Upper lobe of right lung (tissue), 1 donor: ENCODE measurements around the gene NSG1. TPM values are rescaled to one million over a fixed set of nuclear protein-coding genes. Genes with fewer than 3 reads are reported as not detected.

Source experiments
- ATAC-seq: fragments of 200-7000 bp; cut with Tn5 transposase; one replicate; pipeline ENCODE4 v1.9.1; 2020; ENCODE audit warnings: mild to moderate bottlenecking, moderate library complexity
- DNase-seq: peaks from one replicate; pipeline ENCODE4 v3.0.0-alpha.2; 2020
- H3K27ac ChIP-seq: fragments of 200-600 bp; one replicate; pipeline ENCODE4 v1.8.0; 2022
- H3K27me3 ChIP-seq: fragments of 200-600 bp; one replicate; pipeline ENCODE4 v1.8.0; 2022; ENCODE audit warnings: mild to moderate bottlenecking
- H3K36me3 ChIP-seq: fragments of 200-600 bp; one replicate; pipeline ENCODE4 v1.8.0; 2022
- H3K4me1 ChIP-seq: fragments of 200-600 bp; one replicate; pipeline ENCODE4 v1.8.0; 2022
- H3K4me3 ChIP-seq: fragments of 200-600 bp; one replicate; pipeline ENCODE4 v1.8.0; 2022; ENCODE audit warnings: mild to moderate bottlenecking
- H3K9me3 ChIP-seq: fragments of 200-600 bp; one replicate; pipeline ENCODE4 v1.8.0; 2022
- intact Hi-C: fragments of 100-400 bp; cut with DNase I; formaldehyde crosslinking; loops from one replicate; pipeline ENCODE4 v1.11.0; 2022
- total RNA-seq: library from RNA; stranded (reverse); fragmentation: NEBNext Ultra II Directional; extraction: Animal tissue kit (Norgen Biotek cat#: 25700); gene quantifications from one replicate; pipeline ENCODE4 v1.2.1, GENCODE V29; 2021
- TF ChIP-seq, protein P1 (sequence below): fragments of 200-600 bp; IDR thresholded peaks from one replicate; pipeline ENCODE4 v1.8.0; 2022; ENCODE audit warnings: antibody characterized with exemption
- donor health status: DM: no; HTN: yes; CAD: no; lungs with severe emphysema.

Gene NSG1
- total RNA-seq, 1 donor from 2014 or later: 1.5 TPM

DNA sequence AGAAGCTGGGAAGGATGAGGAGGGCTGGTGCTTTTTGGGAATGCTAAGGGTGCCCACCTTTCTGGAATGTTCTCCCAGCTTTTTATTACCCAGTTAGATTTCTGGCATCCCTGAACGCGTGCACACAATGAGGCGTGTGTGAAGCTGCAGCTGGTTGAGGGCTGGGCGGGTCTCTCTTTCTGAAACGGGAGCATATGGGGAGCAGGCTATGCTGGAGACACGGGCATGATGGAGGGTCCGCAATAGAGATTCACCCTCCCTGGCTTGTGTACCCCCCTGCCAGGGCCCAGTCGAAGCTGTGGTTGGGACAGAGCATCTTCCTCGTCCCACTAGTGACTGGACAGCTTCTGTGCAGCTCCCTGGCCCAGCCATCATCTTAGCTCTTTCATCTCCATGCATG is 8.5 kb downstream of the NSG1 start:
- no peaks in the 10 kb centered on the region for H3K36me3 ChIP-seq
- H3K9me3 ChIP-seq: no peaks in the 10 kb centered on the region
- intact Hi-C loops: no loop called here
- H3K4me3 ChIP-seq: no peak overlapping the region
- TF ChIP-seq, protein P1, sequence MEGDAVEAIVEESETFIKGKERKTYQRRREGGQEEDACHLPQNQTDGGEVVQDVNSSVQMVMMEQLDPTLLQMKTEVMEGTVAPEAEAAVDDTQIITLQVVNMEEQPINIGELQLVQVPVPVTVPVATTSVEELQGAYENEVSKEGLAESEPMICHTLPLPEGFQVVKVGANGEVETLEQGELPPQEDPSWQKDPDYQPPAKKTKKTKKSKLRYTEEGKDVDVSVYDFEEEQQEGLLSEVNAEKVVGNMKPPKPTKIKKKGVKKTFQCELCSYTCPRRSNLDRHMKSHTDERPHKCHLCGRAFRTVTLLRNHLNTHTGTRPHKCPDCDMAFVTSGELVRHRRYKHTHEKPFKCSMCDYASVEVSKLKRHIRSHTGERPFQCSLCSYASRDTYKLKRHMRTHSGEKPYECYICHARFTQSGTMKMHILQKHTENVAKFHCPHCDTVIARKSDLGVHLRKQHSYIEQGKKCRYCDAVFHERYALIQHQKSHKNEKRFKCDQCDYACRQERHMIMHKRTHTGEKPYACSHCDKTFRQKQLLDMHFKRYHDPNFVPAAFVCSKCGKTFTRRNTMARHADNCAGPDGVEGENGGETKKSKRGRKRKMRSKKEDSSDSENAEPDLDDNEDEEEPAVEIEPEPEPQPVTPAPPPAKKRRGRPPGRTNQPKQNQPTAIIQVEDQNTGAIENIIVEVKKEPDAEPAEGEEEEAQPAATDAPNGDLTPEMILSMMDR: no peak
- DNase-seq (no peak), ATAC-seq (no peak)
- H3K27ac ChIP-seq: no peak overlapping the region
- no peaks in the 10 kb centered on the region for H3K4me1 ChIP-seq
- peaks cover 35% of the 10 kb centered on the region for H3K27me3 ChIP-seq

DNA sequence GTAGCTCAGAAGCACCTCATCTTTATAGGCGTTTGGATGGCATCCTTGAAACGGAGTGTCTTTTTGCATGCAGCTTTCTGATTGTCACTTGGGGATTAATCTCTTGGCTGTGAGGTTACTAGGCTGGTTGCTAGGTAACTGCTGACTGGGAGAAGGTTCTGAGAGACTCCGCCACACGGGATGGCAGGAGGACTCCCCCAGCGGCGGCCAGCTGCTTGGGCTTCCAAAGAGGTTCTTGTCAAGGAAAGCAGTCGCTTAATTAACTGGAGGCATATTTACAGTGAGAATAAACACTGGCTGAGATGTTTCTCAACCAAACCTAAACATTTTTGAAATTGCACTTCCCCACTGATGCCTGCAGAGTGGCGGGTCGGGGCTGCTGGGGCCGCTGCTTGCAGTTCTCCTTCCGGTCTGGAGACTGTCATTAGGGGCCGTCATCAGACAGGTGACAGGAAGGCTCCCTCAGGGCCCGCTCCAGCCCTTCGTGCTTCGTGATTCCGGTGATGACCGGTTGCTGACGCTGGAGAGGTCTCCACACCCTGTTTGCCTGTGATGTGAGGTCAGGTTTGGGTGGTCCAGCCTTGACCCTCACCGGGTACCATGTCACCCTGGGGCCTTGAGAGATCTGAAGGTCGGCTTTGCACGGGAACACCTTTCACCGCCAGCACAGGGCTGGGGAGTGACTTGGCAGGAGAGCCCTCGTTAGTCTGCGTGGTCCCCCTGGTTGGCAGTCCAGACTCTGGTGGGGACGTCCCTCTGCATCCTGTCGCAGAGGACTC is 9.1 kb downstream of the NSG1 start:
- Histone ChIP-seq H3K27ac (no peak overlapping the region), H3K27me3 (peaks cover 36% of the 10 kb centered on the region), H3K4me1 (no peaks in the 10 kb centered on the region), H3K4me3 (no peak overlapping the region), H3K9me3 (no peaks in the 10 kb centered on the region), H3K36me3 (no peaks in the 10 kb centered on the region)
- TF ChIP-seq, protein P1: no peak
- DNase-seq: no peak
- peak; percentile 16 for ATAC-seq
- intact Hi-C loops: no loop called here

DNA sequence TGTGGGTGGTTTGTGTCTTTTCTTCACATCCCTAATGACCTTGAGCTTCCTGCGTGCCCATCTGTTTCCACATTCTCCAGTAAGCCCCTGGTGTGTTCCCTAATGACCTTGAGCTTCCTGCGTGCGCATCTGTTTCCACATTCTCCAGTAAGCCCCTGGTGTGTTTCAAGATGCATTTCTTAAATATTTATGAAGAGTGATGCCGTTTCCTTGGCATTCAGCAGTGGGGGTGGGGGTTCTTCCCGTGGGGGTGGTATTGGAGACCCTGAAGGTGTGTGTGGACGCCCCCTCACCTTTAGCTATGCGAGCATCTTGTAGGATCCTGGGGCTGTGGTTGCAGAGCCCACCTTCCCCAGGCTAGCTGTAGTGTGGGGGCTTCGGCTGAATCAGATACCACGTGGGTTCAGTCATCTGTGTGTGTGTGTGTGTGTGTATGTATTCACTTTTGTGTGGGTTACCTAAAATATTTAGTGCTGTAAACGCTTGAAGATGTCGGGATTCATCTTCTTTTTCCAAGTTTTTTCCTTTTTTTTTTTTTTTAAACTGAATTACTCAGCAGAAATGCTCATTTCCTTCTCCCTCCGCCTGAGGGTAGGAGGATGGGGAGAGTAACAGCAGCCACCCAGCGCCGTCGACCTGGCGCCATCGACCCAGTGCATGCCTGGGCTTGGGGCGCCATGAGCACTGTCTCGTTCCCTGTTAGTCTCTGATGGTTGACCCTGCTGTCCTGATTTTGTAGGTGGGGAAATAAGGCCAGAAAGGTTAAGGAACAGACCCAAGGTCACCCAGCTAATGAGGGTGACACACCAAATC is 9.9 kb downstream of the NSG1 start:
- H3K9me3 ChIP-seq: no peaks in the 10 kb centered on the region
- H3K27me3 ChIP-seq: peaks cover 31% of the 10 kb centered on the region
- intact Hi-C loops: no loop called here
- H3K36me3 ChIP-seq: no peaks in the 10 kb centered on the region
- no peak overlapping the region for H3K4me3 ChIP-seq
- TF ChIP-seq, protein P1: no peak
- ATAC-seq (no peak), DNase-seq (no peak)
- no peaks in the 10 kb centered on the region for H3K4me1 ChIP-seq
- no peak overlapping the region for H3K27ac ChIP-seq

DNA sequence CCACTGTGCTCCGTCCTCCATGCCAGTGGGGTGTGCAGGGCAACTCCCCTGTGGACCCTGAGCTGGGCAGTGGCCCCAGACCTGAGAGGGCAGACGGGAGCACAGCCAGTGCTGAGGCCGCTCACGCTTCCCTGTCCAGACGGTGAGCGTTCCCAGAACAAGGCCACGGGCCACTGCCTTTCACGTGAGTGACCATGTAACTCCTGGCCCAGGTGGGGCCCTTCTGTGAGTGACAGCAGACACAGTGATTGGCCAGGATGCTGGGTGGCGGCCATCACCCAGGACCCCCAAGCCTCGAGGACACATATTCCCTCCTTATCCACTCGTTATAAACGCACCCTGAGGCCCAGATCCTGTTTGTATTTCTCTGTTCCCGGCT is 10.5 kb downstream of the NSG1 start:
- H3K9me3 ChIP-seq: no peaks in the 10 kb centered on the region
- intact Hi-C loops: no loop called here
- H3K36me3 ChIP-seq: no peaks in the 10 kb centered on the region
- TF ChIP-seq, protein P1: no peak
- H3K27me3 ChIP-seq: peaks cover 31% of the 10 kb centered on the region
- no peaks in the 10 kb centered on the region for H3K4me1 ChIP-seq
- DNase-seq (no peak), ATAC-seq (no peak)
- H3K27ac ChIP-seq: no peak overlapping the region
- H3K4me3 ChIP-seq: no peak overlapping the region

DNA sequence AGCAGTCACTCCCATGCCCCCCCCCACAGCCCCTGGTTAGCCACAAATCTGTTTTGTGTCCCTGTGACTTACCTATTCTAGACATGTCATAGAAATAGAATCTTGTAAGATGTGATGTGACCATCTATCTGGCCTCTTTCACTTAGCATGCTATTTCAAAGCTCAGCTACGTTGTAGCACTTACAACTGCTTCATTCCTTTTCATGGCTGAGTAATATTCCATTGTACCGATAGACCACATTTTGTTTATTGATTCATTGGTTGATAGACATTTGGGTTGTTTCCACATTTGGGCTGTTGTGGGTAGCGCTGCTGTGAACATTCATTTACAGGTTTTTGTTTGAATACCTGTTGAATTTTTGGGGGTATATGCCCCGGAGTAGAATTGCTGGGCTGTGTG is 11.5 kb downstream of the NSG1 start:
- Histone ChIP-seq H3K27ac (no peak overlapping the region), H3K9me3 (no peaks in the 10 kb centered on the region), H3K27me3 (peaks cover 31% of the 10 kb centered on the region), H3K4me3 (no peak overlapping the region), H3K36me3 (no peaks in the 10 kb centered on the region), H3K4me1 (no peaks in the 10 kb centered on the region)
- ATAC-seq (no peak), DNase-seq (no peak)
- intact Hi-C loops: no loop called here
- TF ChIP-seq, protein P1: no peak
